ENCODE measurements around the gene PEX14. TPM values are rescaled to one million over a fixed set of nuclear protein-coding genes. Genes with fewer than 3 reads are reported as not detected.

Gene PEX14
- total RNA-seq, 4 donors from 2014 or later = 8.1 to 17.8 (median 15.8) TPM

DNA sequence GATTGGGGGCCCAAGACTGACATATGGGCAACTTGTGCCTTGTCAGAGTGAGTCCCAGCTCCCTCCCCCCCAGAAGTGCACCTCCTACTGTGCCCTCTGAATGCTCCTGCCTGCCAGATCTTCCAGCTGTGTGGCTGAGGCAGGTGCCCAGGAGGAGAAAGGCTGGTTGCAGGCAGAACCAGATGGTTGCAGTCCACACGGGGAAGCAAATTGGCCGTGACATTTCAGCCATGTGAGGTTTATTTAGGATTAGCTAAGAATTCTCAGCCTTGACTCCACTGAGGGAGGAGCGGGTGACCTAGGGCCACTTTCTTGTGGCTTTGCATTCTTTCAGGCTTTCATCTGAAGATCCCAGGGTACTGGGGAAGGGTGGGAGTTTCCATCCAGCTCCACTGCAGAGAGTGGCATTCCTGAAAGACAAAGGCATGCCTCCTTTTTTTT is 33.8 kb downstream of the PEX14 start:
- no peak overlapping the region for H3K4me3 ChIP-seq
- intact Hi-C loops (cut with DNase I; ENCODE audit: low total_unique reads) = loop anchor here (5.0 kb wide), 1 partner anchor 434 kb away; no protein-coding TSS in a partner anchor
- H3K27ac ChIP-seq = no peak overlapping the region
- no peak for TF ChIP-seq POLR2A (IDR thresholded peaks at IDR 0.05)
- TF ChIP-seq, protein P1, sequence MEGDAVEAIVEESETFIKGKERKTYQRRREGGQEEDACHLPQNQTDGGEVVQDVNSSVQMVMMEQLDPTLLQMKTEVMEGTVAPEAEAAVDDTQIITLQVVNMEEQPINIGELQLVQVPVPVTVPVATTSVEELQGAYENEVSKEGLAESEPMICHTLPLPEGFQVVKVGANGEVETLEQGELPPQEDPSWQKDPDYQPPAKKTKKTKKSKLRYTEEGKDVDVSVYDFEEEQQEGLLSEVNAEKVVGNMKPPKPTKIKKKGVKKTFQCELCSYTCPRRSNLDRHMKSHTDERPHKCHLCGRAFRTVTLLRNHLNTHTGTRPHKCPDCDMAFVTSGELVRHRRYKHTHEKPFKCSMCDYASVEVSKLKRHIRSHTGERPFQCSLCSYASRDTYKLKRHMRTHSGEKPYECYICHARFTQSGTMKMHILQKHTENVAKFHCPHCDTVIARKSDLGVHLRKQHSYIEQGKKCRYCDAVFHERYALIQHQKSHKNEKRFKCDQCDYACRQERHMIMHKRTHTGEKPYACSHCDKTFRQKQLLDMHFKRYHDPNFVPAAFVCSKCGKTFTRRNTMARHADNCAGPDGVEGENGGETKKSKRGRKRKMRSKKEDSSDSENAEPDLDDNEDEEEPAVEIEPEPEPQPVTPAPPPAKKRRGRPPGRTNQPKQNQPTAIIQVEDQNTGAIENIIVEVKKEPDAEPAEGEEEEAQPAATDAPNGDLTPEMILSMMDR (IDR thresholded peaks at IDR 0.05 in 4 of 5, conservative IDR thresholded peaks at IDR 0.05 in 1 of 5) = no peak
- ATAC-seq (no peak), DNase-seq (no peak)
- H3K9me3 ChIP-seq = no peaks in the 10 kb centered on the region
- no peaks in the 10 kb centered on the region for H3K27me3 ChIP-seq
- H3K4me1 ChIP-seq = peaks cover 37 to 42% of the 10 kb centered on the region in 2 donors
- no peaks in the 10 kb centered on the region for H3K36me3 ChIP-seq
- in situ Hi-C loops (cut with MboI; ENCODE audit: low sequenced_read_pairs in 4 of 4) = loop anchor here in 3 of 4 donors (5.0 kb wide), 2 partner anchors 354 to 359 kb away; no protein-coding TSS in a partner anchor

DNA sequence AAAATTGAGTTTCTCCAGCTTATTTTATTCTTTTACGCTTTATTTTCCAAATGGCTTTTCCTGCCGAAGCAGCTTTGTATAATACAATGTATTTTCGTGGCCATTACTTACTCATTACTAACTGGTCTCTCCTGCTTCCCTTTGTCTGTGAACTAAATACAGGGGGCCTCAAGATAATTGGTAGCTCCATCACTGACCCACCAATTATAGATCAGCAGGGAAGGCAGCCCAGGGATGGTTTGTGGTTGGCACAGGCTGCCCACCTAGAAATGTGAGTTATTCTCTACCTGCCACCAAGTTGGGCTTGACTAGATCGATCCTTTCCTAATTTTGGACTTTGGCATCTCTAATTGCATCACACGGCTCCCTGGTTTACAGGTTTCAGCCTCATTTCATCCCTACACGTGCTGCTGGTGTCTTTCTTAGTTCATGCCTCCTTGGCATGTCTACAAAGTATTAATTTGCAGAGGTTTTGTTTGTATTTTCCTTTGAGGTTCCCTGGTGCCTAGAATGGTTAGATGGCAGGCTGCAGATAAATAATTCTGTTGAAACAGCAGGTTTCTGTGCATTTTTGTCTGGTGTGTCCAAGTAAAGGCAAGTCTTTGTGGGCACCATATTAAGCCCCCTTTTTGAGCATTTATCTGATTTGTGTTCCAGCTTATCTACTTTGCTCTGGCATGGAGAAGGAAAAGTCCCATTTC is 35.2 kb downstream of the PEX14 start:
- Histone ChIP-seq H3K4me1 (peaks cover 37 to 47% of the 10 kb centered on the region in 2 donors), H3K36me3 (no peaks in the 10 kb centered on the region), H3K27ac (peak overlapping the region in 1 of 4 donors; percentile 17), H3K9me3 (no peaks in the 10 kb centered on the region), H3K27me3 (no peaks in the 10 kb centered on the region), H3K4me3 (no peak overlapping the region)
- in situ Hi-C loops (cut with MboI; ENCODE audit: low sequenced_read_pairs in 4 of 4) = loop anchor here in 3 of 4 donors (5.0 kb wide), 2 partner anchors 352 to 357 kb away; no protein-coding TSS in a partner anchor
- ATAC-seq (no peak), DNase-seq (no peak)
- no peak for TF ChIP-seq POLR2A (IDR thresholded peaks at IDR 0.05)
- TF ChIP-seq, protein P1 (IDR thresholded peaks at IDR 0.05 in 4 of 5, conservative IDR thresholded peaks at IDR 0.05 in 1 of 5) = no peak
- intact Hi-C loops (cut with DNase I; ENCODE audit: low total_unique reads) = loop anchor here (2.0 to 5.0 kb wide), 5 partner anchors 102 to 432 kb away; partner anchors contain the start of gene CASZ1

DNA sequence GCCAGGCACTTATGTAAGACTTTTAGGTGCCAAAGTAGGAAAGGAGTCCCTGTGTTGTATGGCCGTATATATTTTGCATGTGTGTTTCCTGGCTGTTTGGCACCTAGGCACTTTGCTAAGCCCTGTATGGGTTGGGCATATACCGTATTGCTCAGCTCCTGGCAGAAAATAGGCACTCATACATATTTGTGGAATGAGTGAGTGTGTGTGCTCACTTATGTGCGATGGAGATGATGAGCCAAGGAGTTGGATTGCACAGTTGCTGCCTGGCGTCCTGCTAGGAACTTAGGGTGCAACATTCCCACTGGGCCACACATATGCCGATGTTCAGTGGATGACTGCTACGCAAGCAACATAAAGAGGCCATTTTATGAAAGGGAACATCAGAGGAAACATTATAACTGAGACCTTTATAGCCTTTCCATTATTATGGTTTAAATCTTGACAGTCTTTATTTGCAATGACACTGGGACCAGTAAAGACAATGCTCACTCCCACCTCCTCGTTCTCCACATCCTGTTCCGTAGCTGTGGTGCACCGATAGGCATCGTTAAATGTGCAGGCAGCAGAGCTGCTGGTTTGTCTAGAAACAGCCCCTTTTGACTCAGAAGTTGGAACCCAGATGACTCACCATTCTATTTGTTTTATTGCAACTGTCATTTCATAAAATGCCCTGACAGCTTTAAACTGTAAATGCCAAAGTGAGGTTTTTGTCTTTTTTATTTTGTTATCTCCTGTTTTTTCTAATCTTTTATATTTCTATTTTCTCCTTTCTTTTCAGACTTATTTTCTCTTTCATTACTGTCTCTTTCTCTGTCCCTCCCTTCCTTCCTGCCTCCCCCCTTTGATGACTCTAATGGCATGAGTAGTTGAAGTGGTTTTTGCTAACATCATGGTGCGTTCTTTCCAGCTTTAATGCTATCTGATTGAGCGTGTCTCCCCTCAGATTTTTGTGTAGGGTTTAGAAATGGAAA is 36.1 kb downstream of the PEX14 start:
- Histone ChIP-seq H3K36me3 (no peaks in the 10 kb centered on the region), H3K27ac (peak overlapping the region in 3 of 4 donors; percentile 17 to 64 (median 19))
- in situ Hi-C loops (cut with MboI; ENCODE audit: low sequenced_read_pairs in 4 of 4) = no loop called here

DNA sequence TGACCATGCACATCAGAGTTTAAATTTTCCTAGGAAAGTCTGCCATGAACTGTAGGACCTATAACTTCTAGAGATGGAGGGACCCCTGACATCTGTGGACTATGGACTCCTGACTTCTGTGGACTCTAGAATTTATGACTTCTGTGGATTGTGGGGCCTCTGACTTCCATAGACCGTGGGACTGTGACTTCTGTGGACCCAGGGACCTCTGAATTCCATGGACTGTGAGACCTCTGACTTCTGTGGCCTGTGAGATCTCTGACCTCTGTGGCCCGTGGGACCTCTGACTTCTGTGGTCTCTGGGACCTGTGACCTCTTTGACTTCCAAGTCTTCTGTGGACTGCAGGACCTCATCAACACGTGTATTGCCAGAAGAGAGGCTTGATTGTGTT is 36.7 kb downstream of the PEX14 start:
- no peaks in the 10 kb centered on the region for H3K9me3 ChIP-seq
- H3K36me3 ChIP-seq = no peaks in the 10 kb centered on the region
- no peaks in the 10 kb centered on the region for H3K27me3 ChIP-seq
- in situ Hi-C loops (cut with MboI; ENCODE audit: low sequenced_read_pairs in 4 of 4) = no loop called here
- no peak for DNase-seq
- no peak overlapping the region for H3K27ac ChIP-seq
- TF ChIP-seq, protein P1 (IDR thresholded peaks at IDR 0.05 in 4 of 5, conservative IDR thresholded peaks at IDR 0.05 in 1 of 5) = no peak
- no peak for TF ChIP-seq POLR2A (IDR thresholded peaks at IDR 0.05)
- no peak for ATAC-seq
- H3K4me3 ChIP-seq = no peak overlapping the region
- H3K4me1 ChIP-seq = peaks cover 52 to 62% of the 10 kb centered on the region in 2 donors
- intact Hi-C loops (cut with DNase I; ENCODE audit: low total_unique reads) = loop anchor here (2.0 to 5.0 kb wide), 4 partner anchors 101 to 285 kb away; partner anchors contain the start of gene CASZ1

More for the DNA sequence above, 36.1 kb downstream of the PEX14 start:
- Histone ChIP-seq H3K9me3 (no peaks in the 10 kb centered on the region), H3K4me1 (peaks cover 45 to 55% of the 10 kb centered on the region in 2 donors), H3K27me3 (no peaks in the 10 kb centered on the region), H3K4me3 (no peak overlapping the region)
- DNase-seq = peak; percentile 21 to 58
- TF ChIP-seq POLR2A (IDR thresholded peaks at IDR 0.05) = no peak
- TF ChIP-seq, protein P1 (IDR thresholded peaks at IDR 0.05 in 4 of 5, conservative IDR thresholded peaks at IDR 0.05 in 1 of 5) = no peak
- peak; percentile 81 for ATAC-seq
- intact Hi-C loops (cut with DNase I; ENCODE audit: low total_unique reads) = loop anchor here (2.0 to 5.0 kb wide), 4 partner anchors 101 to 286 kb away; partner anchors contain the start of gene CASZ1
